NCI-H69 (cell line): ENCODE data around the gene MPHOSPH8.

Source experiments
- DNase-seq: peaks from one replicate; lab custom pipeline; 2025; lab: John Stamatoyannopoulos, UW

MPHOSPH8 gene

GRCh38 chr13:19633479-19634255 is at the start of gene MPHOSPH8:
Gene MPHOSPH8, plus strand, starts transcription at chr13:19633659. Its CDS starts 90 bp downstream, at chr13:19633749.
- peak; percentile 94 for DNase-seq

GRCh38 chr13:19586904-19587634 is 46.4 kb upstream of the MPHOSPH8 start:
- peak; percentile 40 for DNase-seq

GRCh38 chr13:19587635-19588300 is 45.7 kb upstream of the MPHOSPH8 start:
- DNase-seq: peak; percentile 40

- DNase-seq: no peak
These were observed 44.1 kb upstream of the MPHOSPH8 start for GRCh38 chr13:19589312-19589711.

- DNase-seq: no peak
These were observed 43.0 kb upstream of the MPHOSPH8 start for GRCh38 chr13:19590423-19590822.

GRCh38 chr13:19591864-19592263 is 41.6 kb upstream of the MPHOSPH8 start:
- no peak for DNase-seq

- DNase-seq: no peak
These were observed 40.7 kb upstream of the MPHOSPH8 start for GRCh38 chr13:19592657-19593180.

GRCh38 chr13:19596086-19596485 is 37.4 kb upstream of the MPHOSPH8 start:
- DNase-seq: no peak

GRCh38 chr13:19596960-19597361 is 36.5 kb upstream of the MPHOSPH8 start:
- no peak for DNase-seq

GRCh38 chr13:19597523-19597922 is 35.9 kb upstream of the MPHOSPH8 start:
- no peak for DNase-seq

- DNase-seq: peak; percentile 47
These were observed 31.4 kb upstream of the MPHOSPH8 start for GRCh38 chr13:19601749-19602725.

- DNase-seq: no peak
These were observed 29.2 kb upstream of the MPHOSPH8 start for GRCh38 chr13:19604306-19604705.

- no peak for DNase-seq
These were observed 28.1 kb upstream of the MPHOSPH8 start for GRCh38 chr13:19605161-19605955.

GRCh38 chr13:19606152-19606551 is 27.3 kb upstream of the MPHOSPH8 start:
- DNase-seq: no peak

- no peak for DNase-seq
These were observed 26.7 kb upstream of the MPHOSPH8 start for GRCh38 chr13:19606737-19607136.

GRCh38 chr13:19607523-19608078 is 25.9 kb upstream of the MPHOSPH8 start:
- no peak for DNase-seq

- DNase-seq: no peak
These were observed 14.5 kb upstream of the MPHOSPH8 start for GRCh38 chr13:19618977-19619376.

GRCh38 chr13:19622193-19622592 is 11.3 kb upstream of the MPHOSPH8 start:
- peak; percentile 1 for DNase-seq

GRCh38 chr13:19624265-19624664 is 9.2 kb upstream of the MPHOSPH8 start:
- DNase-seq: no peak

GRCh38 chr13:19632915-19633478 is 462 bp upstream of the MPHOSPH8 start:
- no peak for DNase-seq
